HG03354 (cell line): ENCODE measurements around the gene METTL23.
"Not testable (repeated sequence)": the region's sequence is repeated elsewhere in the genome, so short reads cannot be mapped to it uniquely, and the experiment has no call there.

Experiments used
- ATAC-seq: cut with Tn5 transposase; IDR thresholded peaks from one replicate; pipeline ENCODE4 v1.9.1; 2021; ENCODE audit warnings: mild to moderate bottlenecking; ENCODE audit not compliant: unreplicated experiment, poor library complexity, severe bottlenecking

Gene METTL23

DNA sequence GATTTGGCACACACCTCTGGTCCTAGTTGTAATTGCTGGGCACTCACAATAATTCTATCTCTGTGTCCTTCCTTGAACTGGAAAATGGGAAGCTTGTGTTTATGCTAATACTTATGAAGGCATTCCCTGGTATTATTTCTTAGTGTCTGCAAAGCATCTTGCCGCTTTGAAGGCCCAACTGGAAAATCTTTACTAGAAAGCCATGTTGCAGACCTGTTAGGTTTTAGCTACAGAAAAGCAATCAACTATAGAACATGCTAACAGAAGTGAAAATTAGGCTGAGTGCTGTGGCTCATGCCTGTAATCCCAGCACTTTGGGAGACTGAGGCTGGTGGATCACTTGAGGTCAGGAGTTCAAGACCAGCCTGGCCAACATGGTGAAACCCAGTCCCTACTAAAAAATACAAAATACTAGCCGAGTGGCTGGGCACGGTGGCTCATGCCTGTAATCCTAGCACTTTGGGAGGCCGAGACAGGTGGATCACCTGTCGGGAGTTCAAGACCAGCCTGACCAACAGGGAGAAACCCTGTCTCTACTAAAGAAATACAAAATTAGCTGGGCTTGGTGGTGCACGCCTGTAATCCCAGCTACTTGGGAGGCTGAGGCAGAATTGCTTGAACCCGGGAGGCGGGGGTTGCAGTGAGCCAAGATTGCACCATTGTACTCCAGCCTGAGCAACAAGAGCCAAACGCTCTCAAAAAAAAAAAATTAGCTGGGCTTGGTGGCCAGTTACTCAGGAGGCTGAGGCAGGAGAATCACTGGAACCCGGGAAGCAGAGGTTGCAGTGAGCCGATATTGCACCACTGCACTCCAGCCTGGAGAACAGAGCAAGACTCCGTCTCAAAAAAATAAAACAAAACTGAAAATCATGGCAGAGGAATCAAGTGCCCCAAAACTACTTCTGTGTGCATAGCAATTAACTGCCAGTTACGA lies 5.4 kb downstream of the METTL23 start:
- ATAC-seq: not testable (repeated sequence)

DNA sequence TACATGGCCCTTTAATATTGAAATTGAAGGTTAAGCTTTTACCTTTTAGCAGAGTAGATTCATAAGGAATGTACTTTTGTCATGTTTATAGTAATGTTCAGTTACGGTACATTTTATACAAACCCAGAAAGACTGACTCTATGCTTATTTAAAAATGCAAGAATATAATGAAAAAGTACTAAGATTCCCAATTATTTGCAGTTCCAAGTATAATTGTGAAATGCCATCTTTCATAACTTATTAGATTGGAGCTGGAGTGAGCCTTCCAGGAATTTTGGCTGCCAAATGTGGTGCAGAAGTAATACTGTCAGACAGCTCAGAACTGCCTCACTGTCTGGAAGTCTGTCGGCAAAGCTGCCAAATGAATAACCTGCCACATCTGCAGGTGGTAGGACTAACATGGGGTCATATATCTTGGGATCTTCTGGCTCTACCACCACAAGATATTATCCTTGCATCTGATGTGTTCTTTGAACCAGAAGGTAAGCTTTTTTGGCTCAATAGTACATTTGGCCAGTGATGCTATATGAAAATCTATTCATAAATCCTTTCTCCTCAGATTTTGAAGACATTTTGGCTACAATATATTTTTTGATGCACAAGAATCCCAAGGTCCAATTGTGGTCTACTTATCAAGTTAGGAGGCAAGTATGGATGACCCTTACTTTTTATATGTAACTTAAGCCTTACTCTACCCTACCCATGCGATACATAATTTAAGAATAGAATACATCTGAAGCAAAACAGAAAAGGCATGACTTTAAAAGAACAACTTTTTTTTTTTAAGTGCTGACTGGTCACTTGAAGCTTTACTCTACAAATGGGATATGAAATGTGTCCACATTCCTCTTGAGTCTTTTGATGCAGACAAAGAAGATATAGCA lies 6.3 kb downstream of the METTL23 start:
- no peak for ATAC-seq

DNA sequence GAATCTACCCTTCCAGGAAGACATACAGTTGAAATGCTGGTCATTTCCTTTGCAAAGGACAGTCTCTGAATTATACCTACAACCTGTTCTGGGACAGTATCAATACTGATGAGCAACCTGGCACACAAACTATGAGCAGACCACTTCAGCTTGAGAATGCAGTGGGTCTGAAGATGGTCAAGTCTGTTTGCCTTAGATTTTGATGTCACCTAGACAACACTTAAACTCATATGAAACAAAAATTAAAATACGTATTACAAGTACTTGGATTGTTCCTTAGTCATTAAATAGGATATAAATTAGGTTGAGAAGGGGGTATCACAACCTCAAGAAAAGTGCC lies 6.9 kb downstream of the METTL23 start:
- ATAC-seq: no peak

DNA sequence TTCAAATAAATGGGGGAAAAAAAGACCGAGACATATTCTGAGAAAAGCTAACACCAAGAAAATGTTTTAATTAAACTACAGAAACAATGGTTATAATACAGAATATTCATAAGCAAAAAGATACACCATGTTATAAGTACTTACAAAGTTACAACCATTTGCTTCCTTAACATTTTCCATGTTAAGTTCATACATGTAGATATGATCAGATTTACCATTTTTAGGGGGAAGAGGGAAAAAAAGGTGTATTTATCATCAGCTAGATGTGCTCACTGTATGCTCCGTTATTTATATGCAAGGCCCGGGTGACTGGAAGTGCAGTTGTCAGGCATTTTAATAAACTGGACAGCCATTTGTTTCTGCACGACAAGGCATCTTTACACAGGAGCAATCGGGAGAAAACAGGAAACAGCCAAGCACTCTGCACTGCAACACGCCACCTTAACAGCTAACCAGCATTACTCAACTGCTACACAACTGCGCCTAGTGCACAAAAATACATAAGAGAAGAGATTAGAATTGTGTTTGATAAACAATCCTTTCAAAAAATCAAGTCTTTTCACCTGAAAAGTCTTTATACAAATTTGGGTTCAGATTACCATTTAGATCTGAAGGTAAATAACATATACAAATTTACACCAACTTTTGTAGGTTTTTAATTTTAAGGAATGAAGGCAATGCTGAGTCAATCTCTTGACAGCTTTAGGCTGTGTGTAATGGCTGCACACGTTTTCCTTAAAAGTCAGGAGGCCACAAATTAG lies 7.6 kb downstream of the METTL23 start:
- ATAC-seq: no peak

DNA sequence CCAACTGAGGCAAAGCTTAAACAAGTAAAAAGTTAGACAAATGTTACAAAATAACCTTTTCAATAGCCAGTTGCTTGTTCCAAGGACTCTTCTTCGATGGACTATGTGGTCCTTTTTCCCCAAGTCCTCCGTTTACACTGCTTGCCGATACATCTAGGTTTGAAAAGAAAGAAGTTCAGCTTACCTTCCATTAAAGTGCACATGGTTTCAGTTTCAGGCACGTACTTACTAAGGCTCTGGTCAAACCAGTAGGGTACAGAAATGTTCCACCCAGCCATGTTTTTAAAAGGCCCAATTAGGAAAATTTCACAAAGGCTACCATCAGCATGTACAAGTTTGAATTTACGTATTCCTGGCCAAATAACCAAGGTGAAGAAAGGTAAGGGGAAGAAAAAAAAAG lies 8.4 kb downstream of the METTL23 start:
- no peak for ATAC-seq

DNA sequence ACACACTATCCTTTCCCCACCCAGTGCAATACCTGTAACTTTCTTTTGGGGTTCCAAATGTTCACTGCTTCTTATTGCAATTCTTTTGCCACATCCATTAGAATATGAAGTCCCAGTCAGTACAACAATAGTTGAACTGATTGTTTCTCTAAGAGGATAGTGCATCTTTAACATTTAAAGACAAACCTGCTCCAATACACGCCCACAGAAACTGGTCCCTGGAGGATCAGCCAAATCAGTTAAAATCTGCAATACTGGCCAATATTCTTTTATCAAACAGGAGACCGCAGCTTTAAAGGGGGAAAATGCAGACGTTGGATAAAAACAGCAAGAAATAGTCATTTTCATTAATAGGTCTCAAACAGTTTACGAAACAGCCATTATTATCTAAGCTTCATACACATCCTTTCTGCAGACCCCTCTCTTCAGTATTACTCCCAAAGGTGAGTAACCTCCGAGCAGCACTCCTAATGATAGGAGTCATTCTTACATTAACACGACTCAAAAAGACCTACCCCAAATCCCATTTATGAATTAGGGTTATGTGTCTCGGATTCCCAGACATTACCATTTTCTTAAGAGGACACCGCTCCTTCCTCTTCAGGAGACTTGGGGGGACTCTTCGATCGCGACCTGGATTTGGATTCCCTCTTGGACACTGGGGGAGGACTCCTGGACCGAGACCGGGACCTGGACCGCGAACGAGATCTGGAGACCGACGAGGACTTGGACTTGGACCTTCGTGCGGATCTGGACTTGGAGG lies 9.1 kb downstream of the METTL23 start:
- no peak for ATAC-seq

DNA sequence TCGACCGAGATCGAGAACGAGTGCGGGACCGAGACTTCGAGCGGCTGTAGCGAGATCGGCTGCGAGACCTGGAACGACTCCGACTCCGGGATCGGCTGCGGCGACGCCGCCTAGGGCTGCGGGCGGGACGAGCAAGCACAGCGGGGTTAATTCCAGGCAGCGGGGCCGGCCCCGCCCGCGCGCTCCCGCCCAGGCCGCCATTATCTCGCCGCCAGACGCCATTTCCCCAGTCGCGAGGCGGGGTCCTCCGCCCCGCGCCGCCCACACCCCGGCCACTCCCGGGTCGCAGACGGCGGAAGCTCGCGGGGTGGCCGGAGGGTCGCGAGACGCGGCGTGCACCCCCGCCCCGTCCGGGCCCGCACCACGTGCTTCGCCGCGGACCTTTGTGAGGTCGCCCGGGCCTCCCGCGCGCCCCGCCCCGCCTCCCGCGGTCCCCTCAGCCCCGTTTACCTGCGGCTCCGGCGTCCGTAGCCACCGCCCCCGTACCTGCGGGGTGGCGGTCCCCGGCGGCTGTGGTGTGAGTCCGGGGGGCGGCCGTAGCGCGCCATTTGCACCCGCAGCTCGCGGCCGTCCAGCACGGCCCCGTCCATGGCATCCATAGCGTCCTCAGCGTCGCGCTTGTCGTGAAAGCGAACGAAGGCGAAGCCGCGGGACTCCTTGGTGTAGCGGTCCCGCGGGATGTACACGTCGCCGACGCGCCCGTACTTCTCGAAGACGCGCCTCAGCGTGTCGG lies 9.9 kb downstream of the METTL23 start:
- peak; percentile 11 for ATAC-seq

DNA sequence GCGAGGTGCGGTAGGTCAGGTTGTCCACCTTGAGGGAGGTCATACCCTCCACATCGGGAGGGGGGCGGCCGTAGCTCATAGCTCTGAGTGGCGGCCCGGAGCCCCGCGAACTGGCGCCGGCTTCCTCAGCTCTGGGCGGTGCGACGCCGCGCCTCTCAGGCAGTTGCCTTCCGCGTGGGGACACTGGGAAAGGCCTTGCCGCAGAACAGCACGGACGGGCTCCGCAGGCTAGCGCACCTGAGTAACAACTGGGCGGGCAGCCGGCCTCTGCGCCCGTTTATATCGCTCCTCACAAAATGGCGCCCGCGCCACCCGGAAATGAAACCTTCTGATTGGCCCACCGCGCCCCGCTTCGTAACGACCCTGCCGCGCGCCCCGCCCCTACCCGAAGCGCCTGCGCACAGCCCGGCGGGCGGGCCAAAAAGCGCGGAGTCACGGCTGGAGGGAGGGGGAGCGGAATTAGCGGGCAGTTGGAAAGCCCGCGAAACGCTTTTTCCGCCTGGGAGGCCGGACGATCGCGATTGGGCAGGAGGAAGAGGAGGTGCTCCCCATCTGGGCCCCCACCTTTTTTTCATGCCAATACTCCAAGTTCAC lies 10.5 kb downstream of the METTL23 start, which contains the start of gene SRSF2:
SRSF2 (minus strand) TSS at position 250 of the 594 bp plus-strand sequence; CDS start at position 79, 171 bp downstream.
- peak; percentile 74 for ATAC-seq

DNA sequence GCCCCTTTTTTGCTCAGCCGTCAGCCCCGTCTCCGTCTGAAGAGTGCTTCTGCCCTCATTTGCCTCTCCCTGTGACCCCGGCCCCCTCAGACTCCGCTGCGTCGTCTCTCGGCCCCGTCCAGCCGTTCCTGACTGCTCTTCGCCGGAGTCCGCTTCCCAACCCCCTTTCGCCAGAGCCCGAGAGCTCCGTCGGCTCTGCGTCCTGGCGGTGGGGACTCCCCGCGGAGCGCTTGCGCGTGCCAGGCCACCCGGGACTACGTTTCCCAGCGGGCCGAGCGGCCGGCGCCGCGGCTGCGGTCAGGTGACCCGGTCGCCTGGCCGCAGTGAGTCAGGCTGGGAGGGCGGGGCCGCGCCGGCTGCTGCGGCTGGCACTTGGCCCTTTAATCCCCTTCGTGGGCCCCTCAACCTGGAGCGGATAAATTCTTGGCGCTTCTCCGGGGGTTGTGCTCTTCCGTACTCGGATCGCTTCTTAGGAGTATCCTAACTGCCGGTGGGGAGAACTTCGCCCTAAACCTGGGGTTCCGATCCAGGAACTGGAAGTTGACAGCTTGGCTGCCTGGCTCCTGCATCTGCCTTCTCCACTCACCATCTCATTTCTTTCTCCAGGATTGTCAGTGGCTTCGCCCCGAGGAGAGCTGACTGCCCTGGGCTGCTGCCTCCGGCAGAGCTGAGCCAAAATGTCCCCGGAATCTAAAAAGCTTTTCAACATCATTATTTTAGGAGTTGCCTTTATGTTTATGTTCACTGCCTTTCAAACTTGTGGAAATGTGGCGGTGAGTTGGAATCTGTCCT lies 11.2 kb downstream of the METTL23 start, which contains the start of gene MFSD11:
MFSD11 (plus strand) TSS at position 444 of the 792 bp plus-strand sequence; CDS start at position 678, 234 bp downstream.
- peak; percentile 63 for ATAC-seq

DNA sequence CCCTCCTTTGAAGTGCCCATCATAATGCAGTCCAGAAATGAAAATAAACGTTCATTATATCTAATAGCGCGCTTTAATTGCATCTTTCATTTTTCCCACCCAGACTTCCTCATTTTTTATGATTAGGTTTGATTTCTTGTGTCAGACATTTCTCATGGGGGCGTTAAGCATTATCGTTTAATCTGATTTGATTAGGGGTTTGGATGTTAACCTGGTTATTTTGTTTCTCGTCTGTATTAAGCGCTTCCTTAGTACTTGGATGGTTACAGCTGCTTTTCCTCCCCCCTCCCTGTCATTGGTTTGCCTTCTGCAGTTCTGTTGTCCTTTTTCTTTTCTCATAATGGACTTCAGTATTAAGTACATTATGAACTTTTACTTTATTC lies 11.8 kb downstream of the METTL23 start:
- ATAC-seq: no peak

DNA sequence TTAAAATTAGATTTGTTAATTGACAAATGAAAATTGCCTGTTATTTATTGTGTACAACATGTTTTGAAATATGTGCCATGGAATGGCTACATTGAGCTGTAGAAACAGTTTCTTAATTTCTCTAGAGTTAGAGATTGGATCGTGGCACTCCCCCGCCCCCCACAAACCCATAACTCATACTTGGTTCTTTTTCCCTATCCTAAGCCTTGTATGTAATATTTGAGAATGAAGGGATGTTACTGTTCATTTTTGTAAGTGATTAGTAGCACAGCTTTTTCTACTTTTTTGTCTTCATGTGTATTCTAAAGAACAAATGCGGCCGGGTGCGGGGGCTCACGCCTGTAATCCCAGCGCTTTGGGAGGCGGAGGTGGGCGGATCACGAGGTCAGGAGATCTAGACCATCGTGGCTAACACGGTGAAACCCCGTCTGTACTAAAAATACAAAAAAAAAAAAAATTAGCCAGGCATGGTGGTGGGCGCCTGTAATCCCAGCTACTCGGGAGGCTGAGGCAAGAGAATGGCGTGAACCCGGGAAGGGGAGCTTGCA lies 13.0 kb downstream of the METTL23 start:
- not testable (repeated sequence) for ATAC-seq

DNA sequence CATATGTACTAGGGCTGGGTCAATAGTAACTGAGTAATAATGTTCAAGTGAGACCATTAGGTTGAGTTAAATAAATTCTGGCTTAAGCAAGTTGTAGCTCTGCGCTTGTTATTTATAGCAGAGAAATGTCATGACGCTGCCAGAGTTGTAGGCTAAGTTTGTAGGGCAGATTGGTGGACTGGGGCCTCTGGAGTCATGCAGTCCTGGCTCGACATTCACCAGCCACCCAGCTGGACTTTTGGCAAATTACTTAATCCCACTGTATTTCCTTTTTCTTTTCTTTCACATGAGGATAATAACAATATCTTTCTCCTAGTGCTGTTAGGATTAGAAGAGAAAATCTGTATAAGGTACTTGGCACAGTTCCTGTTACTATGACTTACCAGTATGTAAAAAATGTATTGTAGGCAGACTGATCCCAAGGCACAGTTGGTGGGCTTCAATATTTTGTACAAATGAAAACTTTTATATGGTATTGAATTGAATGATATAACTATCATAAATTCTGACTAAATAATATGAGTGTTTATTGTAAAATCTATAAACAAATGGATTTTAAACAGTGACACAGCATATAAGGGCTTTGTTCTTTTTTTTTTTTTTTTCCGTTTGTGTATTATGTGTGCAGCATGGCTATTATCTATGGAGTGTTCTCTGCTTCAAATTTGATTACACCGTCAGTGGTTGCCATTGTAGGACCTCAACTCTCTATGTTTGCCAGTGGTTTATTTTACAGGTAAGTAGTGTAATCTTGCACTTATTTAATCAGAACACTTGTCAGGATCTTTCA lies 13.9 kb downstream of the METTL23 start:
- ATAC-seq: no peak

DNA sequence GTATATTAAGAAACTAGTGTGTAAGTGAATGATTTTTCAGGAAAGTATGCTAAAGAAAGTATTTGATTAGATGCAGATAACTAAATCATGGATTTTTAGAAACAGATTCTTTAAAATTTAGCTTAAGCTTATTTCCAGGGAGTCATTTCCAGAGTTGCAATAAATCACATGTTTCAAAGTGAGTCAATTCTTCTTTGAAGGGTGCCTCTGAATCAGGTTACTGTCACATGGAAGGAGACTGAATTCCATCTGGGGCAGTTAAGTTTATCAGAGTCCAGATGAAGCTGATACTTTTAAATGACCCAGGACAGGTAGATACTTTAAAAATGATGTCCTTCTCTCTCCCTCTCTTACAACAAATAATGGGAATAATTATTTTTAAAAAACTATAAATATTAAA lies 16.3 kb downstream of the METTL23 start:
- no peak for ATAC-seq

DNA sequence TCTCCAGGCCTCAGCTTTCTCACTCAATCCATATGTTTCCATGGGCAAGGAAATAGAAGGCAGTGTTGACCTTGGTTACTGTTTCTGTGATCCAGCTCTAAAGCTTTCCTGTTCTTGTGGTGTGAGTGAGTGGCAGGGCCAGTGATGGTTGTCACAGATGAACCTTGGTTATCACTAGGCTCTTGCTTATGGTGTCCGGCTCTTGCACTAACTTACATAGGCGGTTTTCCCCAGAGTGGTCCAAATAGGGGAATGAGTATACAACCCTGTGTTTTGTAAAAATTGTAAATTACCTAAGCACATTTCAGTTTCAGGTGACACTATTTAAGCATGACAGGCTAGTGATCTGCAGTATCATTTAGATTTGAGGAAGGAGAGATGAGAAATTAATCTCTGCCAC lies 18.1 kb downstream of the METTL23 start:
- ATAC-seq: no peak

DNA sequence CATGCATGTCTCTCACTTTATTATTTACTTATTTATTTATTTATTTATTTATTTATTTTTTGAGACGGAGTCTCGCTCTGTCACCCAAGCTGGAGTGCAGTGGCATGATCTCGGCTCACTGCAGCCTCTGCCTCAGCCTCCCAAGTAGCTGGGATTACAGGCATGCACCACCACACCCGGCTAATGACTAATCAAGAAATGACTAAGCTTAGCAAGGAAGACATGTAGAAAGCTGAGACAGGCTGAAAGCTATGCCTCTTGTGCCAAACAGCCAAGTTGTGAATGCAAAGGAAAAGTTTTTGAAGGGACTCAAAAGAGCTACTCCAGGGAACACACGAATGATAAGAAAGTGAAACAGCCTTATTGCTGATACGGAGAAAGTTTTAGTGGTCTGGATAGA lies 19.1 kb downstream of the METTL23 start:
- ATAC-seq: not testable (repeated sequence)

DNA sequence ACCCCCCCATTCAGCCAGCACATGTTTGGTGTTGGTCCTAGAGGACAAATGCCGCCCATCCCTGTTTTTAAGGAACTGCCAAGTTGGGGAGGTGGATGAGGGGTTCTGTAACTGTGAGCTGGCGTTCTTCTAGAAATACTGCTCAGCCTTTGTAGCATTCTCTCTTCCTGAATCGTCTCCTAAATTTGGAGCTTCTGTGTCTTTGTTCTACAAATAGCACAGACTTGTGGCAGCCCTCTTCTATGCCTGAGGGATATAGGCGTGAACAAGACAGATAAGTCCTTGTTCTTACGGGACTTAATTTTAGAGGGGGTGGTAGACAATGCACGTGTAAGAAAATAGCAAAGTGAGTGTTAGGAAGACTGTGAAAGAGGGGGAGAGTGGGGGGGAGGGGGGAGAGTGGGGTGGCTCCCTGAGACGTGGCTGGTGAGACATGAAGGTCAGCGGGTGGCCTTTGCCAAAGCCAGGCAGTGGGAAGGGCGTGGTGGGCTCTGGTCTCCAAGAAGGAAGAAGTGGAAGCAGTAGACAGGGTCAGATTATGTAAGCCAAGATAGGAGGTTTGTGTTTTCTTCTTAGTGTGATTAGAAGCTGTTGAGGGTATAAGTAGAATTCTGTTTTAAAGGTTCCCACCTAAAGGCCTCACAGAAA lies 21.2 kb downstream of the METTL23 start:
- no peak for ATAC-seq
